GM06990 (cell line): ENCODE data around the gene ISCU.
A peak's percentile ranks its signal among the peaks of the same experiment; 100 is the strongest.

Source experiments
- DNase-seq: peaks from one replicate; pipeline ENCODE4 v3.0.0-alpha.2; 2011; ENCODE audit not compliant: insufficient read length; ENCODE audit errors: extremely low read depth
- H3K27me3 ChIP-seq: replicated peaks from 2 replicates; pipeline ENCODE4 v1.6.0; 2011; ENCODE audit warnings: low read length; ENCODE audit not compliant: control insufficient read depth, insufficient read depth
- H3K36me3 ChIP-seq: 2 replicates; pipeline ENCODE4 v1.5.1; 2011; ENCODE audit warnings: low read length; ENCODE audit not compliant: control insufficient read depth, insufficient read depth
- H3K4me3 ChIP-seq: replicated peaks from 2 replicates; pipeline ENCODE4 v1.5.1; 2011; ENCODE audit warnings: low read depth, mild to moderate bottlenecking, control low read depth, low read length
- CTCF ChIP-seq: IDR thresholded peaks from 2 replicates; pipeline ENCODE4 v1.5.1; 2011; ENCODE audit warnings: low read length, control low read depth, mild to moderate bottlenecking, inconsistent platforms; ENCODE audit not compliant: insufficient read depth, poor library complexity, severe bottlenecking

ISCU gene

GRCh38 chr12:108538146-108538545 is 24.2 kb upstream of the ISCU start:
- Histone ChIP-seq H3K36me3 (peaks cover 16% of the 10 kb centered on the region), H3K27me3 (no peaks in the 10 kb centered on the region), H3K4me3 (no peak overlapping the region)
- no peak for TF ChIP-seq CTCF
- DNase-seq = no peak

- peaks cover 16% of the 10 kb centered on the region for H3K36me3 ChIP-seq
- H3K4me3 ChIP-seq = no peak overlapping the region
- no peaks in the 10 kb centered on the region for H3K27me3 ChIP-seq
- no peak for DNase-seq
- TF ChIP-seq CTCF = no peak
These were observed 23.7 kb upstream of the ISCU start for GRCh38 chr12:108538616-108539195.

DNA sequence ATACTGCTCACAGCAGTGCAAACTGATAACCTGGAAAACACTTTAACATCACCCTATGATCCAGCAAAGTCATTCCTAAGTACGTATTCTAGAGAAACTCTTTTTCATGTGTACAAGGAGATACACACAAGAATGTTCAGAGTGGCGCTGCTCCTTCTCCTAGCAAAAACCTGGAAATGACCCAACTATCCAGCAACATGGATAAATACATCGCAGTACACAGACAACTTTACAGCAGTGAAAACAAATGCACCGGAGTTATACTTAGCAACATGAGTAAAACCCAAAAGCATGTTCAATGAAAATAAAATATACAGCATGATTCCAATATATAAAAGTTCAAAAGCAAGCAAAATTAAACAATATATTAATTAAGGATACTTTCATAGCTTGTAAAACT is 20.1 kb upstream of the ISCU start:
- DNase-seq = no peak

DNA sequence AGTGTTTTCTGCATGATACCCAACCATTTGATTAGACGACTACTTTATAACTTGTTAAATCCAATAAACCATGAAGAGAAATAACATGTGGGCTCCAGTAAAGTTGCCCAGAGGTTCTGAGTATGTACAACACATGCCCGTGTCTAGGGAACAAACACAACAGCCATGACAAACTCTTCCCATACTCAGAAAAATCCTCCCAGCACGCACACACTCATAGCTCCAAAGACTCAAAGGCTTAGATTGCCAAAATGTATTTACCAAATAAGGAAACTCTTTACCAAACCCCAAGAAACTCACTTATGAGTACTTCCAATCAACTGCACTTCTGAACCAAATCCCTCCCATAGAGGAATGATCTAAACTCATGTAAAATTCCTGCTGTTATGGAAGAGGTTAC is 18.7 kb upstream of the ISCU start:
- Histone ChIP-seq H3K4me3 (no peak overlapping the region), H3K27me3 (no peaks in the 10 kb centered on the region), H3K36me3 (peaks cover 19% of the 10 kb centered on the region)
- no peak for TF ChIP-seq CTCF
- no peak for DNase-seq

More for the DNA sequence above, 20.1 kb upstream of the ISCU start:
- no peaks in the 10 kb centered on the region for H3K27me3 ChIP-seq
- no peak for TF ChIP-seq CTCF
- peaks cover 19% of the 10 kb centered on the region for H3K36me3 ChIP-seq
- no peak overlapping the region for H3K4me3 ChIP-seq

DNA sequence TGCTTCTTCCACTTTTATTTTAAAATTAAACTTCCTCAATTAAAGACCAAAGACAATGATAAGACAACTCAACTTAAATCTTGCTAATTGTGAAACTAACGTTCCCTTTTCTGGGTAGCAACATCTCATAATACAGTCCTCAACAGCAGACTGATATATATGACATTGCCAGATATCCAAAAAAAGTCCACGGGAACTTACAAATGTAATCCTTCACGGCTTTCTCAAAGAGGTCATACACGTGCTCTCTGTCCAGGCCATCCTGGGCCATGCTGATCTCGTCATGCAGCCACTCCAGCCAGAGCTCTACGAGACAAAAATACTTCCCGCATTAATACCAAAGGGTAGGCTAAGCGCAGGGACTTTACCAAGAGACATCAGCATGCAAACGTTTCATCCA is 14.7 kb upstream of the ISCU start:
- no peak overlapping the region for H3K4me3 ChIP-seq
- TF ChIP-seq CTCF = no peak
- H3K36me3 ChIP-seq = peaks cover 15% of the 10 kb centered on the region
- DNase-seq = no peak
- no peaks in the 10 kb centered on the region for H3K27me3 ChIP-seq

- H3K4me3 ChIP-seq = peak overlapping the region; percentile 25
- DNase-seq = no peak
- no peaks in the 10 kb centered on the region for H3K27me3 ChIP-seq
- TF ChIP-seq CTCF = no peak
- peaks cover 16% of the 10 kb centered on the region for H3K36me3 ChIP-seq
These were observed 13.4 kb upstream of the ISCU start for GRCh38 chr12:108548954-108549521.
